ENCODE measurements around the gene PTCH2.
"Not testable (repeated sequence)": the region's sequence is repeated elsewhere in the genome, so short reads cannot be mapped to it uniquely, and the experiment has no call there.

GRCh38 chr1:44824392-44824791 is 18.7 kb downstream of the PTCH2 start:
- not testable (repeated sequence) for TF ChIP-seq CTCF (IDR thresholded peaks at IDR 0.05; ENCODE audit: insufficient read depth, low read length); REST (IDR thresholded peaks at IDR 0.05; ENCODE audit: insufficient replicate concordance, low read depth)

All from HL-60 (cell line).